GM19395 (cell line): ENCODE measurements around the gene NOXRED1.
"Not testable (repeated sequence)": the region's sequence is repeated elsewhere in the genome, so short reads cannot be mapped to it uniquely, and the experiment has no call there.

Experiments used
- ATAC-seq: cut with Tn5 transposase; IDR thresholded peaks from one replicate; pipeline ENCODE4 v1.9.1; 2021; ENCODE audit warnings: mild to moderate bottlenecking, moderate library complexity; ENCODE audit not compliant: unreplicated experiment

NOXRED1 gene

DNA sequence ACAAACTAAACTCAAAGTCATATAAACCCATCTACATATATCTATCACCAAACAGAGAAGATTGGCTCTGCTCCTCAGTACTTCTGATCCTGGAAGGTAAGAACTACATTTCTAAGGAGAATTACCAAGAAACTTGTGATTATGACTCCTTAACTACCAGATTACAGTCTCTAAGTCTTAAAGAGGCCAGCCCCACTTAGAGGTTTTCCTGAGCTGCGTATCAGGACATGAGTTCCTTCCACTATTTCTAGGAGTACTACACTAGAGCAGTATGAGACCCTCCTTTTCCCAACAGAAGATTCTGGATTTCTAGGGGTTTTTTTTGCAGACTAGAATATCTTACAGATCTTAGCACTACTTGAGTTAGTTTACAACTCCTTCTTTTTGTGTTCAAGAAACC, at the start of gene NOXRED1:
Gene NOXRED1 (minus strand): TSS at position 101 of the 400 bp plus-strand sequence. CDS start 634 bp downstream, outside the sequence.
- no peak for ATAC-seq

GRCh38 chr14:77470224-77470870, 47.0 kb upstream of the NOXRED1 start:
- no peak for ATAC-seq

GRCh38 chr14:77469539-77469938, 46.2 kb upstream of the NOXRED1 start:
- no peak for ATAC-seq

DNA sequence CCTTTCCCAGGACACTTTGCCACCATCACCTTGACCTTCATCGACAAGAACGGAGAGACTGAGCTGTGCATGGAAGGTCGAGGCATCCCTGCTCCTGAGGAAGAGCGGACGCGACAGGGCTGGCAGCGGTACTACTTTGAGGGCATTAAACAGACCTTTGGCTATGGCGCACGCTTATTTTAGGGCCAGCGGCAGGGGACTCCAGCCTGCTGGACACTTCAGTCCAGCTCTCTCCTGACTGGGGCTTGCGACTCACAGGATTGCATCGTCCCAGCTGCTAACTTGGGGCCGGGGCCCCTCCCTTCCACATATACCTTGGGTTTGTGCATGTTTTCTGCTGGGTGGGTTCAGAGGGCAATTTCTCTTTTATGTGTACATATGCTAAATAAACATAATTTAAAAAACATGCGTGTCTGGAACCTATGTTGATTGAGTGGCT, 45.8 kb upstream of the NOXRED1 start:
- ATAC-seq, result no peak

GRCh38 chr14:77467801-77468200, 44.5 kb upstream of the NOXRED1 start:
- no peak for ATAC-seq

DNA sequence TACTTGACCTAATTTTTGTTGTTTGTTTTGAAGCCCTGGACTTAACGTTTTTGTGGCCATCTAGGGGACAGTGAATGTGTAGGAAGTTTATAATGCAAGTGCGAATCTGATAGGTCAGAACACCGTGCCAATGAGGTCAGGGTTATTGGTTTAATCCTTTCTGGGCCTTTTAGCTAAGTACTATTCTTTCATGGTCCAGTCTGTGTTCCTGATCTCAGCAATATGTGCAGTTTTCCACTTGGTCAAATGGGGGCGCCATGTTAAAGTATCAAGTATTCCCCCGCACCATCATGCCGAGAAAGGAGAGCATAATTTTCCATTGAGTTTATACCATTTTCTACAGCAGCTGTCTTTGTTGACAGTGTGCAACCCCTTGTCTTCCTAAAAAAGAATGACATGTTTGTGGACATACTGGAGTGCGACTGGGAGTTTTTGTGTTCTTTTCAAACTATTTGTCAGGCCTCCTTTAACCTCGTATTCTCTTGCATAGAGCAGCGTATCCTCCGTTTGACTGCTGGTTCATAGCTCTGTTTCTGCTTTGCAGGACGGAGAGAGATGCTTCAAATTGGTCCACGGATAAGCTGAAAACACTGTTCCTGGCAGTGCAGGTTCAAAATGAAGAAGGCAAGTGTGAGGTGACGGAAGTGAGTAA, 35.9 kb upstream of the NOXRED1 start:
- ATAC-seq, result no peak

GRCh38 chr14:77458249-77458950, 35.1 kb upstream of the NOXRED1 start:
- peak; percentile 20 for ATAC-seq

DNA sequence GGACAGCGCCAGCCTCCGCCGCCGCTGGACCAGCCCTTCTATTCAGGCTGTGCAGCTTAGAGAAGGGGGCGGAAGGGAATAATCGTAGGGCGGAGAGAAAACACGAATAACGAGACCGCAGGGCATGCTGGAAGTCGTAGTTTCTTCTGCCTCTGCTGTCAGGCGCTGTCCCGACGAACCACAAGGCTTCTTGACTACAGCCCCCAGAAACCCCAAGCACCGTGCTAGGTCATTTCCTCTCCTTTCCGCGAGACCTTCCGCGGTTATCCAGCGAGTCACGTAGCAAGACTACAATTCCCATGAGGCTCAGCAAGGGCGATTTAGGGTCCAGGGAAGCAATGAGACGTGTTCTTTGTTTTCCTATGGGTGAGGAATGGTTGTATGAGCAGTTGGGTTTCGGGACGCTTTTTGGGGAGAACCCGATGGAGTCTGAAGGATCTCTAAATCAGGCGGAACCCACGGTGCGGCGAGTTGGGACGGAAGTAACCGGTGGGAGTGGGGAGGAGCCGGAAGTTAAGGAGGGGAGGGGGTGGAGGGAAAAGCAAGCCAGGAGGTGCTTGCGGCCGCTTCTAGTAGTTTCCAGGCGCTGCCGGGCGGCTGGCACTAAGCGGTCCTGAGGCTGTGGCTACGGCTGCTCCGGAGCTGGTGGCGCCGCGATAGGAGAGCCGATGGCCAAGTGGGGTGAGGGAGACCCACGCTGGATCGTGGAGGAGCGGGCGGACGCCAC, 34.4 kb upstream of the NOXRED1 start, which contains the start of the genes AHSA1 and VIPAS39:
Gene AHSA1 (plus strand): TSS at position 572 of the 727 bp plus-strand sequence. CDS start 97 bp downstream, at position 669.
Gene VIPAS39 (minus strand): TSS at position 80 of the 727 bp plus-strand sequence. CDS start 3,499 bp downstream, outside the sequence.
- peak; percentile 91 for ATAC-seq

- peak; percentile 33 for ATAC-seq
Observed at GRCh38 chr14:77457115-77457521, 33.8 kb upstream of the NOXRED1 start.

DNA sequence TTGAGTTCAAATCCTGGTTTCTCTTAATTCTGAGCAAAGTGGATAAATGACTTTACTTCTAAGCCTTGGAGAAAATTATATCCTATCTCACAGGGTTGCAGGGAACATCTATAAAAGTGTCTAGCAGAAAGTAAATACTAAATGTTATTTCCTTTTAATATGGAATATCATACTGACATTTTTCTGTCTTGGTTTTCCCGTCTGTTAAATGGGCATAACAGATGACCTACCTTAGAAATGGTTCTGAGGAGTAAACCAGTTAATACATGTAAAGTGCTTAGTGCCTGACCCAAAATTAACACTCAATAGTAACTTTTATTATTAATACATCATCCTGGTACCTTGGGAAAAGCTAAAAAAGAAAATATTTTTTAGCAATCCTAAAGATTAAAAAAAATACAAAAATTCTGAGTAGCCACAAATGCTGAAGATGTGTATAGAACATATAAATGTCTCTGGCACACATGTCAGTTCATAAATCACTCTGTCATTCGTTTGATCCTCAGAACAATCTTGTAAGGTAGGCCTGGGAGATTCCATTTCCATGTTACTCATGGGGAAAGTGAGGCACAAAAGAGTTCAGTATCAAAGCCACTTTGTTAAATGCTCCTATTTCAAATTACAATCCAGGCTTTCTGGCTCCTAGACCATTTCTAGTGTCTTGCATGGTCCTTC, 32.8 kb upstream of the NOXRED1 start:
- no peak for ATAC-seq

DNA sequence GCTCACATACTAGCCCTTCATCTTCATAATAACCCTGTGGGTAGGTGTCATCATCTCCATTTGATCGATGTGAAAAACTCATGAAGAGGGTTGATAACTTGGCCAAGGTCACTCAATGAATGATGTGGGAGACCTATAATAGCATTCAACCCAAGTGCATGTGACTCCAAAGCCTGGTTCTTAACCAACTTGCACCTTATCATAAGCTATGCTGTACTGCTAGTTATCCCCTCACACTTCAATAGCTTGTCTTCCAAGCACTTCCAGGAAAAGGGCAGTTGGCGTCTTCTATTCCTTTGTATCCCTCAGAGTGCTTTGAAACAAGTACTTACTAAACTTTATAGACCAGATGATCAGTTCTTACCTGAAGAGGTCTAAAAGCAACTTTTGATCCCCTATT, 18.9 kb upstream of the NOXRED1 start:
- no peak for ATAC-seq

GRCh38 chr14:77439861-77440260, 16.5 kb upstream of the NOXRED1 start:
- ATAC-seq, result no peak

DNA sequence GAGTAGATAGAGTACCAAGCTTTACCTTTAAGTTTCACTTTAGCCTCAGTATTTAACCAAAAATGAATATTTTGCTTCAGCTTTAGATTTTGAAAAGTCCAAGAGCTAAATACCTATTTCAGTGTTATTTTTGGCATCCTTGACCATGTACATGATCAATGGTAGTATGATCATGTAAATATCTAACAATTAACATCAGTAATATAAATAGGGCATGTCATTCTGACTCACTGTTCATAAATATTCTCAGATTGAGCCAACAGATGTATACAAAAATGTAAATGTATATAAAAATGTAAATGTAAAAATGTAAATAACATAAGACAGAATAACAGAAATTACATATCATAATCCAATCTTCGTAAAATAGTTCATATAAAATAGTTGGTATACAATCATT, 15.3 kb upstream of the NOXRED1 start:
- ATAC-seq, result no peak

GRCh38 chr14:77436042-77436441, 12.7 kb upstream of the NOXRED1 start:
- ATAC-seq, result no peak

DNA sequence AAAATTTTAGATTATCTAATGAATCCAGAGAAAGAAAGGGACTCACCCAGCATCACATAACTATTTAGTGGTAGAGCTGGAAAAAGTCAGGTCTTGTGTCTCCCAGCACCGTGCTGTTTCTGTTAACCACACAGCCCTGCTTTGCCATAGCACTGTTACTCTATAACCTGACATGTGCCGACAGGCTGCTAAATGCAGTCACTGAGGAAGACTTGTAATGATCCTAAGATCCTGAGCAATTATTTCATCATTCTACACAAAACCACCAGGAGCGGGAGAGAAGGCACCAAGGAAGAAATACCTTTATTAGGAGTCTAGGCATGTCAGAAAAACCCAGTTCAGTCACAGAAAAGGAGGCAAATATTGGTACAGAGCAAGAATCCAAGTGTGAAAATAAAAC, 3.1 kb upstream of the NOXRED1 start:
- no peak for ATAC-seq

DNA sequence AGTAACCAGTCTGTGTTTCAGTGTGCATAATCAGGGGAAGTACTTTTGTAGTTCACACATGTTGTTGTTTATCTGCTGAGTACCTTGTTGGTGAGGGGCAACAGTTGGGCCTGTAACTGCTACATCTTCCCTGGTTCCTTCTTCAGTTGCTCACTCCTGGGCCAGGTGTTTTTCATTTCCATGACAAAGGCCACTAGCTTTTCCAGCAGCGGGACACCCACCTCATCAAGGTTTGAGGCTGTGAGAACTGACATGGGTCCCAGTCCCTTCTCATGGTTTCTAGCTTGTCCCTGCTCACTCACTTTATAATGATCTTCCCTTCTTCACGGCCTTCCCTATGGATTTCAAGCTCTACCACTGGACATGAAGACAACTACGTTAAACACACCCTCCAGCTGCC, 1.5 kb upstream of the NOXRED1 start:
- ATAC-seq, result no peak

- no peak for ATAC-seq
Observed at GRCh38 chr14:77421201-77421600, 2.1 kb downstream of the NOXRED1 start.

GRCh38 chr14:77416836-77417235, 6.5 kb downstream of the NOXRED1 start:
- no peak for ATAC-seq

DNA sequence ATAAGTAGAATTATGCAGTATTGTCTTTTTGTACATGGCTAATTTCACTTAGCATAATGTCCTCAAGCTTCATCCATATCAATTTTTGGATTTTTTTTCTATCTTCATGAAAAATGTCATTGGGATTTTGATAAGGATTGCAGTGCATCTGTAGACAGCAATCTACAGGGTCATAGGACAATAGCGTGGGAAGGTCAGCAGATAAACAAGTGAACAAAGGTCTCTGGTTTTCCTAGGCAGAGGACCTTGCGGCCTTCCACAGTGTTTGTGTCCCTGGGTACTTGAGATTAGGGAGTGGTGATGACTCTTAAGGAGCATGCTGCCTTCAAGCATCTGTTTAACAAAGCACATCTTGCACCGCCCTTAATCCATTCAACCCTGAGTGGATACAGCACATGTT, 7.2 kb downstream of the NOXRED1 start:
- not testable (repeated sequence) for ATAC-seq

DNA sequence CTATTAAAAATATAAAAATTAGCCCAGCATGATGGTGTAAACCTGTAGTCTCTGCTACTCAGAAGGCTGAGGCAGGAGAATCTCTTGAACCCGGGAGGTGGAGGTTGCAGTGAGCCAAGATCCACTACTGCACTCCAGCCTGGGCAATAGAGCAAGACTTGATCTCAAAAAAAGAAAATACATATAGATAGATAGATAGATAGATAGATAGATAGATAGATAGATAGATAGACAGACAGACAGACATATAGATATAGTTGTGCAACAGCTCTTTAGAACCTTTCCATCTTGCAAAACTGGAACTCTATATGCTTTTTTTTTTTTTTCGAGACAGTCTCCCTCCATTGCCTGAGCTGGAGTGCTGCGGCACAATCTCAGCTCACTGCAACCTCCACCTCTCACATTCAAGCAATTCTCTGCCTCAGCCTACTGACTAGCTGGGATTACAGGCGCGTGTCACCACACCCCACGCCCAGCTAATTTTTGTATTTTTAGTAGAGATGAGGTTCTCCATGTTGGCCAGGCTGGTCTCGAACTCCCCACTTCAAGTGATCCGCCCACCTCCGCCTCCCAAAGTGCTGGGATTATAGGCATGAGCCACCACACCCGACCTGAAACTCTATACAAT, 7.8 kb downstream of the NOXRED1 start:
- ATAC-seq, result not testable (repeated sequence)
